IPS-15b (cell line): Measurements from ENCODE around the gene SIL1.
"Not testable (repeated sequence)": the region's sequence is repeated elsewhere in the genome, so short reads cannot be mapped to it uniquely, and the experiment has no call there.

Source experiments
- H3K27me3 ChIP-seq: one replicate; pipeline ENCODE4 v1.6.1; 2013; ENCODE audit warnings: low read length; ENCODE audit not compliant: control insufficient read depth, insufficient read depth
- H3K36me3 ChIP-seq: one replicate; pipeline ENCODE4 v1.6.1; 2013; ENCODE audit warnings: low read length; ENCODE audit not compliant: control insufficient read depth, insufficient read depth
- H3K4me1 ChIP-seq: one replicate; pipeline ENCODE4 v1.6.1; 2013; ENCODE audit warnings: mild to moderate bottlenecking, low read length; ENCODE audit not compliant: control insufficient read depth, insufficient read depth
- H3K4me3 ChIP-seq: one replicate; pipeline ENCODE4 v1.5.1; 2013; ENCODE audit warnings: low read depth, low read length
- H3K9ac ChIP-seq: one replicate; pipeline ENCODE4 v1.6.1; 2013; ENCODE audit warnings: low read depth, mild to moderate bottlenecking, low read length
- H3K9me3 ChIP-seq: one replicate; pipeline ENCODE4 v1.6.1; 2013; ENCODE audit warnings: mild to moderate bottlenecking, low read length; ENCODE audit not compliant: control insufficient read depth, insufficient read depth

The SIL1 gene

DNA sequence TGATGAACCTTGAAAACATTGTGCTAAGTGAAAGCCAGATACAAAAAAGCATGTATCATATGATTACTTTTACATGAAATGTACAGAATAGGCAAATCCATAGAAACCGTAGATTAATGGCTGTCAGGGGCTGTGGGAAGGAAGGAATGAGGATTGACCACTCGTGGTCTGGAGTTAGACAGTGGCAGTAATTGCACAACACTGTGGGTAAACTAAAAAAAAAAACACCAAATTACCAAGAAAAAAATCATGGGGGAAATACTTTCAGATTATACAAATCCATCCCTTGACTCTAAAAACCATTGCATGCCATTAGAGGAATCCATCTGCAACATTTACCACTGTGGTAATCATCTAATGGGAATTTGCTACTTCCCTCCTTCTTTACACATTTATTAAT is 140.0 kb downstream of the SIL1 start:
- no peaks in the 10 kb centered on the region for H3K27me3 ChIP-seq
- H3K4me1 ChIP-seq: peaks cover 5% of the 10 kb centered on the region
- H3K4me3 ChIP-seq: no peak overlapping the region
- H3K9ac ChIP-seq: no peak overlapping the region
- H3K36me3 ChIP-seq: no peaks in the 10 kb centered on the region
- H3K9me3 ChIP-seq: no peaks in the 10 kb centered on the region

GRCh38 chr5:139057045-139057939 is 140.9 kb downstream of the SIL1 start:
- H3K4me3 ChIP-seq, H3K27me3 ChIP-seq, H3K36me3 ChIP-seq, H3K9ac ChIP-seq, H3K9me3 ChIP-seq, H3K4me1 ChIP-seq: not testable (repeated sequence)

GRCh38 chr5:139052975-139053374 is 145.2 kb downstream of the SIL1 start:
- H3K9me3 ChIP-seq: no peaks in the 10 kb centered on the region
- H3K4me1 ChIP-seq: peaks cover 3% of the 10 kb centered on the region
- no peaks in the 10 kb centered on the region for H3K36me3 ChIP-seq

DNA sequence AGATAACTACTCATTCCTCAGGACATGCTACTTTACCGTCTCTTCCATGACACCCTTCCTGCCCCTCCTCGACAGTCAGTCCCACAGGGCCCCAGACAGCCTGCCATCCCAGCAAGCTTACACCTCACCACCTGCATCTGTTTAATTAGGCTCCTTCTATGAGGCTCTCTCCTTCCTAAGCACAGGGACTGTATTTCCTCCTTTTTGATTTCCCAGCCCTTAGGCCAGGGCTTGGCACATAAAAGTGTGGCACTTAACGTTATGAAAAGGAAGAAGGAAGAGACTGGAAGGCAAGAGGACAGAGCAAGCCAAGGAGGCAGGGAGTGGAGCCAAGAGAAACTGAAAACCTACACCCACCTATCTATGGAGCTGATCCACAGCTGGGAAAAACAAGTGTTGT is 146.8 kb downstream of the SIL1 start:
- H3K9ac ChIP-seq: no peak overlapping the region
- no peaks in the 10 kb centered on the region for H3K36me3 ChIP-seq
- no peak overlapping the region for H3K4me3 ChIP-seq
- no peaks in the 10 kb centered on the region for H3K27me3 ChIP-seq
- H3K9me3 ChIP-seq: no peaks in the 10 kb centered on the region
- H3K4me1 ChIP-seq: peaks cover 3% of the 10 kb centered on the region

More at GRCh38 chr5:139052975-139053374, 145.2 kb downstream of the SIL1 start:
- H3K27me3 ChIP-seq: no peaks in the 10 kb centered on the region
- H3K4me3 ChIP-seq: no peak overlapping the region
- H3K9ac ChIP-seq: no peak overlapping the region

DNA sequence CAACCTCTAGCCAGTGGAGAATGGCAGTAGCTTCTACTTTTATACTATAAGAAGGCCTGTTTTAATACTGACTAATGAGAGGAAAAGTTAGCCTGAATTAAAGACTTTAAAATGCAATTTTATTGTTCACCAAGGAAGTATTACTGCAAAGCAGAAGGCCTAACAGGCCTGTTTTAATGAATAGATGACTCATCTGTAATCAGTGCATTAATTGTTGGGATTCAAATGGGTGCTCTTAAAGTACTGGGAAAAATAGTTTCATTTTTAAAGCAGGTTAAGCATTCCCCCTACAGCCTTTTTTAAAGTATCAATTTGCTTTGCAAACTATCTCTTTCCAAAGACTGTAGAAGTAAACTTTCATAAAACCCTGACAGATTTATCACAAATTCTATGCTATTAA is 147.7 kb downstream of the SIL1 start:
- Histone ChIP-seq H3K4me1 (peaks cover 3% of the 10 kb centered on the region), H3K27me3 (no peaks in the 10 kb centered on the region), H3K4me3 (no peak overlapping the region), H3K36me3 (no peaks in the 10 kb centered on the region), H3K9ac (no peak overlapping the region), H3K9me3 (no peaks in the 10 kb centered on the region)

GRCh38 chr5:139049780-139050179 is 148.4 kb downstream of the SIL1 start:
- Histone ChIP-seq H3K9me3 (no peaks in the 10 kb centered on the region), H3K36me3 (no peaks in the 10 kb centered on the region), H3K4me3 (no peak overlapping the region), H3K27me3 (no peaks in the 10 kb centered on the region), H3K9ac (no peak overlapping the region), H3K4me1 (peaks cover 3% of the 10 kb centered on the region)

GRCh38 chr5:139046551-139046950 is 151.6 kb downstream of the SIL1 start:
- Histone ChIP-seq H3K27me3 (no peaks in the 10 kb centered on the region), H3K9me3 (no peaks in the 10 kb centered on the region), H3K4me3 (no peak overlapping the region), H3K36me3 (no peaks in the 10 kb centered on the region), H3K4me1 (no peaks in the 10 kb centered on the region), H3K9ac (no peak overlapping the region)

GRCh38 chr5:139043157-139043905 is 154.8 kb downstream of the SIL1 start:
- no peaks in the 10 kb centered on the region for H3K9me3 ChIP-seq
- H3K27me3 ChIP-seq: no peaks in the 10 kb centered on the region
- H3K4me3 ChIP-seq: no peak overlapping the region
- H3K9ac ChIP-seq: no peak overlapping the region
- H3K4me1 ChIP-seq: no peaks in the 10 kb centered on the region
- no peaks in the 10 kb centered on the region for H3K36me3 ChIP-seq

DNA sequence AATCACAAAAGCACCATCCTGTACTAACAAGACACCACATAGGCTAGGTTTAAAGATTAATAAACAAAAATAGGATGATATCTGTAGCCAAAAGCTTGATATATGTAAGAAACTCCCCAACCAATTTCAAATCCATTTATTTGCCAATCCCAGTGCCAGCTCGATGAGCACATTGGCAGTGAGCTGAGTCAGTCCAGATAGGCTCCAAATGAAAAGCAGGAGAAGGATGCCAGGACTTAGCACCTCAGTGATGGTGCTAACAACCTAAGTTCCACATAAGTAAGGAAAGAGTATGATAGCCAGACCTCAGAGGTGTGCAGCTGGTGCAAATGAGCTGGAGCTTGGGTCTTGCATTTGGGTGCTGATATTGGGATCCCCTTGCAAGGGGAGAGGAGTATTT is 158.1 kb downstream of the SIL1 start:
- Histone ChIP-seq H3K9me3 (no peaks in the 10 kb centered on the region), H3K9ac (no peak overlapping the region), H3K36me3 (no peaks in the 10 kb centered on the region)

DNA sequence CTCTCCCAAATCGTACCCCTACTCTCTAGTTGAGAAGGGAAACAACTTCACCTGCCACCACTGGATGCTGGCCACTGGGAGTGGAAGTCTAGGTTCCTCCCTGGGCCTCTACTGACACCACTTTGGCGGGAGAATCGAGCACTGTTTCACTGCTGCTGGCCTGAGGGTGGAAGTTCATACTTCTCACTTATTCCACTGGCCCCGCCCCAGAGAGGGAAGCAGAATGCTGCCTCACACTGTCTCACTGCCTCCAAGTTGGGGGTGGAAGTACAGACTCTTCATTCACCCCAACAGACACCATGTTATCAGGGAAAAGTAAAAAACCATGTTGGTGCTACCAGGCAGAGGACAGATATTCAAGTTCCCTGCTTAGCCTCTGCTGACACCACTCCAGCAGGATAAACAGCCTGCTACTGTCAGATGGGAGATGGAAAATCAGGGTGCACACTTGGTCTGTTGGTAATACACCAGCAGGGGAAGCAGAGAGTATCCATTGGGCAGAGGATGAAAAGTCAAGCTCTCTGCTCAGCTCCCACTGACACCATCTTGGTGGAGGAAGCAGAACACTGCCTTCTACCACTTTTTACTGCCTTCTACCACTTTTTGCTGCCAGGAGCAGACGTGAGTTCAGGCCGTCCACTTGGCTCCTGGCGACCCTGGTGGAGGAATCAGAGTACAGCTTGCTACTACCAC is 159.4 kb downstream of the SIL1 start:
- Histone ChIP-seq H3K36me3 (no peaks in the 10 kb centered on the region), H3K27me3 (no peaks in the 10 kb centered on the region), H3K4me1 (no peaks in the 10 kb centered on the region), H3K4me3 (no peak overlapping the region), H3K9me3 (no peaks in the 10 kb centered on the region), H3K9ac (no peak overlapping the region)

More for the DNA sequence above, 158.1 kb downstream of the SIL1 start:
- Histone ChIP-seq H3K27me3 (no peaks in the 10 kb centered on the region), H3K4me1 (no peaks in the 10 kb centered on the region), H3K4me3 (no peak overlapping the region)

- H3K9ac ChIP-seq: no peak overlapping the region
- no peaks in the 10 kb centered on the region for H3K36me3 ChIP-seq
- no peaks in the 10 kb centered on the region for H3K4me1 ChIP-seq
- no peaks in the 10 kb centered on the region for H3K27me3 ChIP-seq
- no peaks in the 10 kb centered on the region for H3K9me3 ChIP-seq
- H3K4me3 ChIP-seq: no peak overlapping the region
These were observed 160.4 kb downstream of the SIL1 start for GRCh38 chr5:139037732-139038131.
